NB4 (cell line): ENCODE measurements around the gene MAB21L2.
"Not testable (repeated sequence)": the region's sequence is repeated elsewhere in the genome, so short reads cannot be mapped to it uniquely, and the experiment has no call there.

ENCODE experiments used
- DNase-seq: peaks from one replicate; pipeline ENCODE4 v3.0.0; 2010; ENCODE audit warnings: low read depth
- H3K4me3 ChIP-seq: one replicate; pipeline ENCODE4 v1.5.1; 2011; ENCODE audit warnings: mild to moderate bottlenecking, low read depth, low read length, moderate library complexity
- MYC ChIP-seq: IDR thresholded peaks from 2 replicates; pipeline ENCODE4 v1.6.1; 2011; ENCODE audit warnings: low read depth, low read length
- POLR2A ChIP-seq: IDR thresholded peaks from 2 replicates; pipeline ENCODE4 v1.6.1; 2011; ENCODE audit warnings: mild to moderate bottlenecking; ENCODE audit not compliant: insufficient read length; ENCODE audit errors: extremely low read depth
- TF ChIP-seq, protein P1 (sequence below): IDR thresholded peaks from one replicate; pipeline ENCODE4 v1.5.1; 2012; ENCODE audit warnings: low read depth, low read length
- TF ChIP-seq, protein P2 (sequence below): IDR thresholded peaks from 2 replicates; pipeline ENCODE4 v1.6.1; 2011; ENCODE audit warnings: low read depth, low read length

MAB21L2 gene

DNA sequence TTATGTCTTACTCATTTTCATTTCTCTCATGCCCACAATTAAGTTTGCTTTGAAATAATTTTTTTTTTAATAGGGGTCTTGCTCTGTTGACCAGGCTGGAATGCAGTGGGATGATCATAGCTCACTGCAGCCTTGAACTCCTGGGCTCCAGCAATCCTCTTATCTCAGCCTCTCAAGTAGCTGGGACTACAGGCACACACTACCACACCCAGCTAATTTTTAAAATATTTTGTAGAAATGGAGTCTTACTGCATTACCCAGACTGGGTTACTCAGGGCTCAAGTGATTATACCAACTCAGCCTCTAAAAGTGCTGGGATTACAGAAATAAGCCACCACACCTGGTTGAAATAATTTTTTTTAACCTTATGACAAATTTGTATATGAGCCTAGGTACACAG, 19.2 kb upstream of the MAB21L2 start:
- DNase-seq: no peak
- TF ChIP-seq, protein P1, sequence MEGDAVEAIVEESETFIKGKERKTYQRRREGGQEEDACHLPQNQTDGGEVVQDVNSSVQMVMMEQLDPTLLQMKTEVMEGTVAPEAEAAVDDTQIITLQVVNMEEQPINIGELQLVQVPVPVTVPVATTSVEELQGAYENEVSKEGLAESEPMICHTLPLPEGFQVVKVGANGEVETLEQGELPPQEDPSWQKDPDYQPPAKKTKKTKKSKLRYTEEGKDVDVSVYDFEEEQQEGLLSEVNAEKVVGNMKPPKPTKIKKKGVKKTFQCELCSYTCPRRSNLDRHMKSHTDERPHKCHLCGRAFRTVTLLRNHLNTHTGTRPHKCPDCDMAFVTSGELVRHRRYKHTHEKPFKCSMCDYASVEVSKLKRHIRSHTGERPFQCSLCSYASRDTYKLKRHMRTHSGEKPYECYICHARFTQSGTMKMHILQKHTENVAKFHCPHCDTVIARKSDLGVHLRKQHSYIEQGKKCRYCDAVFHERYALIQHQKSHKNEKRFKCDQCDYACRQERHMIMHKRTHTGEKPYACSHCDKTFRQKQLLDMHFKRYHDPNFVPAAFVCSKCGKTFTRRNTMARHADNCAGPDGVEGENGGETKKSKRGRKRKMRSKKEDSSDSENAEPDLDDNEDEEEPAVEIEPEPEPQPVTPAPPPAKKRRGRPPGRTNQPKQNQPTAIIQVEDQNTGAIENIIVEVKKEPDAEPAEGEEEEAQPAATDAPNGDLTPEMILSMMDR: no peak
- TF ChIP-seq MYC (no peak), POLR2A (no peak)
- TF ChIP-seq, protein P2, sequence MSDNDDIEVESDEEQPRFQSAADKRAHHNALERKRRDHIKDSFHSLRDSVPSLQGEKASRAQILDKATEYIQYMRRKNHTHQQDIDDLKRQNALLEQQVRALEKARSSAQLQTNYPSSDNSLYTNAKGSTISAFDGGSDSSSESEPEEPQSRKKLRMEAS: no peak
- no peak overlapping the region for H3K4me3 ChIP-seq

DNA sequence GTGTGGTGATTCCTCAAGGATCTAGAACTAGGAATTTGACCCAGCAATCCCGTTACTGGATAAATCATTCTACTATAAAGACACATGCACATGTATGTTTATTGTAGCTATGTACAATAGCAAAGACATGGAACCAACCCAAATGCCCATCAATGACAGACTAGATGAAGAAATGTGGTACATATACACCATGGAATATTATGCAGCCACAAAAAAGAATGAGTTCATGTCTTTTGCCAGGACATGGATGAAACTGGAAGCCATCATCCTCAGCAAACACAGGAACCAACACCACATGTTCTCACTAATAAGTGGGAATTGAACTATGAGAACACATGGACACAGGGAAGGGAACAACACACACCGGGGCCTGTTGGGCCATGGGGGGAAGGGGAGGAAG, 17.0 kb upstream of the MAB21L2 start:
- not testable (repeated sequence) for H3K4me3 ChIP-seq, DNase-seq

DNA sequence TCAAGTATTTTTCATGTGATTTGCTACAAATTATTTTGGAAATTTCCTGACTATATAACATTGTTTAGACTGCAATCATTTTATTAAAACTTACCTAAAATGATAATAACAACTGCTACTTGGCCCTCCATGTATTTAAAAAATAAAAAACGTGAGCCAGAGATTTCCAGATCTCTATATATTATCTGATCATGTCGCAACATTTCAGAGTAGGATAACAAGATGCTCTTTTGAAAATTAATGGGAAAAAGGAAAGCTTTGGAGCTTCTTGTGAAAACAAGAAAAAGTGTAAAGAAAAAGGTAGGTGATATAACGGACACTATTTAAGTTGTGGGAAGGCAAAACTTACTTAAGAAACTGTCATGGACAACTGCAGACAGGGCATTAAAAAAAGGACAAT, 14.9 kb upstream of the MAB21L2 start:
- H3K4me3 ChIP-seq: no peak overlapping the region
- no peak for TF ChIP-seq POLR2A
- TF ChIP-seq, protein P2: no peak
- no peak for TF ChIP-seq MYC
- TF ChIP-seq, protein P1: no peak
- DNase-seq: no peak

DNA sequence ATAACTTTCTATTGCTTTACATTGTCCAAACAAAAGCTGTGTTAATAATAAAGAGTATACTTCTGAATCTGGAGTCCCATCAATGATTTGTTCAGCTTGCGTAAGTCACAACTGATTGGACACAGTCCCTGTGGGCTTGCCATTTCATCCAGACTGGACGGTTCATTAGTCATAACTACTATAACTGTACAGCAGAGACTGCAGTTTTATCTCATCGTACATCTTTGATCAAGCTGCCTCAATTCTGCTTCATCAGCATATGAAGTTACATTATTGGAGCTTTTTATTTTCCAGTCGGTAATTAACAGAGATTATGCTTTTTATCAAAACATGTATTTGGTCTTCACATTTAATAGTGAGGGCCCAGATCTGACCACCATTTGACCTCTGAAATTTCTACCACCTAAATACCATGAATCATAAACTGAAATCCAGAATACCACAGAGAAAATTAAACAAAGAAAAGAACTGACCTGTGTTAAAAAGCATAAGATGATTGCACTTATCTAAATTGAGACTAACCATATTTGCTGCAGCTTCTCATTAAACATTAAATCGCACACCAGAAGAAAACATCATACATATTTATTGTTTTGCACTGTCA, 12.5 kb upstream of the MAB21L2 start:
- H3K4me3 ChIP-seq: no peak overlapping the region
- DNase-seq: no peak

DNA sequence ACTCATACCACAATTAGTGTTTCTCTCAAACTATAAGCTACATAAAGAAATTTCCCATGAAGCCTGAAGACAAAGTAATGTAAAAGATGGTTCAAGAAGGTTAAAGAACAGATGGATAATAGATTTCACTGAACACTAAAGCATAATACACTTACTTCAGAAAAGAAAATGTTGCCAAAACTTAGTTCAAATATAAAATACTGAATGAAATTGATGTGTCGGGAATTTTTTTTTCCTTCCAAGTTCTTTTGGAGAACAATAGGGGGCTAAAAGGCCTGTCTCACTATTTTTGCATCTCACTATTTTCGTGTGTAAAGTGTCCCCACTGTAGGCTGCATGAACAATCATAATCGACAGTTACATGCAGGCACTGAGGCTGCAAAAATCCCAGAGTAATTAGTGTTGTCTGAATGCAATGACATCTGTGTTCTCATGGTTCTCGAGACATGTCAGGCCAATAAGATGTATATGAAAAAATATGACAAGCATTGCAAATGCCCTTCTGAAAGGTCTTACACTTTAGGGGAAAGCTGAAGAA, 11.9 kb upstream of the MAB21L2 start:
- H3K4me3 ChIP-seq: no peak overlapping the region
- TF ChIP-seq MYC: no peak
- TF ChIP-seq, protein P1: no peak
- DNase-seq: no peak

More for the DNA sequence above, 12.5 kb upstream of the MAB21L2 start:
- TF ChIP-seq, protein P2: no peak
- TF ChIP-seq POLR2A (no peak), MYC (no peak)
- TF ChIP-seq, protein P1: no peak

DNA sequence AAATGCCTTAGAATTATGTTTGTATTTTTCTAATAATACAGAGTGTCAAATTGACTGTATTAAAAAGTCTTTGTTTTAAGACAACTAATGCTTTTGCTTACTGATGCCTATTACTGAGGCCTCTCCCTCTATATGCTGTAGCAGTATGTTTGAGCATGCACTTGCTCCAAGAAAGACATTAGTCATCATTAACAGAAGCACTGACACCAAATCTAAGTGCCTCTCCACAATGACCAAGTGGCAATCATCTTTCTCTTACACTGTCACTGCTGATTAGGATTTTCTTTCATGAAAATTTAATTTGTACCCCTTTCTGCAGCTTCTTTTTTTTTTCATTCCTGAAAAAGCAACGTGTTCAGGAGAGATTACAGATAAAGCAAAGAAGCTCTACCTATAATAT, 11.1 kb upstream of the MAB21L2 start:
- H3K4me3 ChIP-seq: no peak overlapping the region
- TF ChIP-seq, protein P1: no peak
- TF ChIP-seq POLR2A (no peak), MYC (no peak)
- TF ChIP-seq, protein P2: no peak
- no peak for DNase-seq
